Ureter (tissue), 1 donor: ENCODE data around the gene SCUBE1. TPM values are rescaled to one million over a fixed set of nuclear protein-coding genes. Genes with fewer than 3 reads are reported as not detected.

ENCODE experiments used
- DNase-seq: peaks from one replicate; pipeline ENCODE4 v3.0.0-alpha.2; 2020; ENCODE audit warnings: low spot score
- total RNA-seq: library from RNA; stranded (reverse); gene quantifications from one replicate; pipeline ENCODE4 v1.2.4, GENCODE V29; 2023
- donor health status: DM: yes; HTN: yes; CAD: no.

The SCUBE1 gene
- total RNA-seq, 1 donor from 2014 or later = 19.0 TPM

DNA sequence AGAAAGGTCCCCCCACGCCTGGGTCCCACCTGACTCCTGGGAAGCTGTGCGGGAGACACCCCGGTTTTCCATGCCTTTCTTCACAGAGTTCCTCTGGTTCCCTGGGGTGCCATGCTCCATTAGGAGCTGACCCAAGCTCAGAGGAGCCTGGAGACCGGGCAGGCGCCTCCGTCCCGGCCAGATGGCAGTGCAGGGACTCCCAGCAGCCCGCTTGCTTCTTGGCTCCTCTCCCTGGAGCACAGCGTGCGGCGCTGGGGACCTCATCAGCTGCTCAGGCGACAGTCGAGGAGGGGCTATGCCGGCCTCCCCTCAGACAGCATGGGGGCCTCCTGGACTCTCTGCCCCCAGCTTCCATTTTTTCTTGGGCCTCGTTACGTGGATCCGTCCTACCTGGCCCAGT is 143.1 kb downstream of the SCUBE1 start:
- no peak for DNase-seq

DNA sequence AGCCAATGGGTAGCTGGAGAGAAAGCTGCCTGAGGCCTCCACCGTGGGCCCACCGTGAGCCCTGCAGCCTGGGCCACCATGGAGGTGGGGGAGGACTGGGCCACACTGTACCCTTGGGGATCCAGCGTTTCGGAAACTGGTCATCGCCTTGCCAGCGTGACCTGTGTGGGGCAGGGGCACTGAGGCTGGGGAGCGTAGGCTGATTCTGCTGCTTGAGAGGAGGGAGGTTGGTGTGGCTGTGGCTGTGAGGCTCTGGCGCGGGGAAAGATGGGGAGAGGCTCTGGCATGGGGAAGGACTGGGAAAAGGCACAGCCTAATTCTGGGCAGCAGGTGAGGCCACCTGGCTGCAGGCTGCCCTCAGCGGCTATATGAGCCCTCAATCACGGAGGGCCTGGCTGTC is 143.6 kb downstream of the SCUBE1 start:
- no peak for DNase-seq

- no peak for DNase-seq
Observed at GRCh38 chr22:43198936-43199335, 144.2 kb downstream of the SCUBE1 start.

DNA sequence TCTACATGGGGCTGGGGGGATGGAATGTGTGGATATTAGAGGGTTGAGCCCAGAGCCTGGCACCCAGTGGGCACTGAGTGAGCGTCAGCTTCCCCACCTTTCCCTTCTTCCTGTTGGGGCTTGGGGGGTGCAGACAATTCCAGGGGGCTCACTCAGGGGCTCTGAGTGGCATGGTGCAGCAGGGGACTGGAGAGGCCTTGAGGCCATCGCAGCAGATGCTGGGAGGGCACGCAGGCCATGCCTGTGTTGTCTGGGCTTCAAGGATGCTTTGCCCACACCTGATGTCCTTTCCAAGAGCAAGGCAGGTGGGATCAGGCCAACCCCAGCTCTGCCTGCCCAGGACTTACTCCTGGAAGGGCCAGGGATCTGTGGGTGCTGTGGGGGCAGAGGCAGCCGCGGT is 145.0 kb downstream of the SCUBE1 start:
- no peak for DNase-seq

DNA sequence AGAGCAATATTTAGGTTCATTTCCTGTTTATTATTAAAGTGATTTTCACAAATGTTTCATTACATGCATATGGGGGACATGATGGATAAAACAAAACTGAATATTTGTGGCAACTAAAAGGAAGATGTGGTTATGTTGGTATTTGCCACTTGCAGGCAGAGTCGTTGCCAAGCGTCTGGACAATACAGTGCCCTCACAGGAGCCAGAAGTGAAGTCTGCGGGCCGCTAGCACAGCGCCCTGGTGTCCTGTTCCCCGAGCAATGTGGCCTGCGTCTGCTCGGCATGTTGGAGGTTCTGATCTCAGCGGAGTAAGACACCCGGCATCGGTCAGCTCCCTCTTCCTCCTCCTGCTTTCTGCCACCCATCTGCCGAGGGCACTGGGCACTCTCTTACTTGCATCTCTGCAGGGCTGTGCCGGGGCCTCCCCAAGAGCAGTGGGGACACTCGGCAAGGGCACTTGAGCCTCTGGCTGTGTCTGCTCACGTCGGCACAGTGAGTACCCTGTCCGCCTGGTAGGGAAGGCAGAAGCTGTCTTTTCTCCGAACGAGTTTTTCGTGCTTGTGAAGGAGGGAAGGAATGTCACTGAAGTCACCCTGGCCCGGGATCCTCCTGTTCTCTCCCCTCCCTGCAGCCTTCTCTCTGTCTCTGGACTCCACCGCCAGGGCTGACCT is 145.8 kb downstream of the SCUBE1 start:
- DNase-seq = no peak

GRCh38 chr22:43191831-43192230 is 151.3 kb downstream of the SCUBE1 start:
- no peak for DNase-seq

DNA sequence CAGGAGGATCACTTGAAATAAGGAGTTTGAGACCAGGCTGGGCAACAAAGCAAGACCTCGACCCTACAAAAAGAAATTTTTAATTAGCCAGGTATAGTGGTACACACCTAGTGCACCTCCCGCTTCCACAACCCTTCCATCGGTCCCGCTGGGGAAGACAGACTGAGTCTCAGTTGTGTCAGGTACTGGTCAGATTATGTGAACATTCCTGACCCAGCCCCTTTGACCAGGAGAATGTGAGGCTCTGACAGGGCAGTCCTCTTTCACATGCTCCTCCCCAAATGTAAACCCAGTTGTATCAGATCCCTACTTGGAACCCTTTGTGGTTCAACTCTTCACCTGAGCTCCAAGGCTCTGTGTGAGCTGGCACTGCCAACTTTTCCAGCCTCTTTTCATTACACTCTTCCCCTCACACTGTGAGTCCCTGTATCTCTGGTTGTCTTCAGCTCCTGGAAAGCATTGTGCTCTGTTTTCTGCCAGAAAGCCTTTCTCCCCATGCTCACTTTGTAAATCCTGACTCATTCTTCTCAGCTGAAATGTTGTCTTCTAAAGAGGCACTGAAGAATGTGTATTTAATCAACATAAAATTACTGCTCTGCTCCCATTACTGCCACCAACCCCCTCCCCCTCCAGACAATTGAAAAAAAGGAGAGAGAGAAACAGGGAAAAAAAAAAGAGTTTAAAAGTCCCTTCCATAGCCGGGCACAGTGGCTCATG is 154.2 kb downstream of the SCUBE1 start:
- no peak for DNase-seq

- DNase-seq = peak; percentile 97
Observed at GRCh38 chr22:43187171-43188099, 155.7 kb downstream of the SCUBE1 start.

DNA sequence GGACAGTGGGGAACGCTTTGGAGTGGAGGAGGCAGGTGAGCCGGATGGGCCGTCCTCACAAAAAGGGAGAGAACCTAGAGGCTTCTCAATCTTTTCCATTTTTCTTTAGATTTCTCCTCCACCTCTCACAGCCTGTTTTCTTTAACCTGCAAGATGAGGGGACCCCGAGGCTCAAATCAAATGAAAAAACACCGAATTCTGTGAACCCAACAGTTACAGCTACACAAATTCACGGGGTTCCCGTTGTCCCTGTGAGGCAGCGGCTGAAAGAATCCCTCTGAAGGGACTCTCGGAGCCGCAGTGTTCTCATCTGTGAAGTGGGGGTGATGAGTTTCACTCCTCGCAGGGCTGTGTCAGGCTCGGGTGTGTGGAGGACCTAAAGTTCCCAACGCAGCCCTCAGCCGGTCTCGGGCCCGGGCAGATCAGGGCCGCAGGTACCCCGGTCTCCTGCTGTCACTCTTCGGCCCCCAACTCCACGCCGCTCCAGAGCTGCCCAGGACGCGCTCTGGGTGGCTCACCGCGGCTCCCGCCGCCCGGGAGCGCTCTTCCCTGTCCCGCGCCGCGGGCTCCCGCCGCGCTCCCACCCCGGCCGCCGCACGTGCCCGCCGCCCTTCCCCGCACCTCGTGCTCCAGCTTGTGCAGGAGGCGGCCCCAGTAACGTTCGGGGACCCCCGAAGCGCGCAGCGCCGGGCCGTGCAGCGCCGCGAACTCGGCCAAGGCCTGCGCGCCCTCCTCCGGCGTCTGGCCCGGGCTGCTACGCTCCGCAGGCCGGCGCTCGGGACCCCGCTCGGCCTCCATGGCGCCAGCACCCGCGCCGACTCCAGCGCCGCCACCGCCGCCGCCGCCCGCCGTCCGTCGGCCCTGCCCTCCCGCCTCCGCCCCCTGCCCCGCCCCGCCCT is 156.7 kb downstream of the SCUBE1 start, which contains the start of gene TTLL12:
Gene TTLL12, minus strand, starts transcription at position 863 of the 899 bp plus-strand sequence. Its CDS starts 65 bp downstream, at position 798.
- no peak for DNase-seq

DNA sequence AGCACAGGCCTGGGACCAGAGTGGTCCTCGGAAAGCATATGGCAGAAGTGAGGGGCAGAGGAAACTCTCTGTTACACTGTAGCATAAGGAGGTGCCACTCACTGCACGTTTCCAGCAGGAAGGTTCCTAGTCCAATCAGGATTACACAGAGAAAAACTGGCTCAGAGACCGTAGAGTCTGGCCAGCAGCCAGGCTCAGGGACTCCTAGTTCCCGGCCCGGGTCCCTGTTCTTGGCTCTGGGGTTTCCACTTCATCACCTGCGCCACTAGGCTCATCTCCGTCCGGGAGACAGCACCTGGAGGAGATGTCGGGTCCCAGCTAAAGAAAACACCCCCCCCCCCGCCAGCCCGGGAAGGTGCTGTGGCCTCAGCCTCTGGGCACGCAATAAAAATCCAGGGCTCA is 157.3 kb downstream of the SCUBE1 start:
- no peak for DNase-seq

- no peak for DNase-seq
Observed at GRCh38 chr22:43183496-43184277, 159.5 kb downstream of the SCUBE1 start.

- DNase-seq = no peak
Observed at GRCh38 chr22:43182726-43183125, 160.4 kb downstream of the SCUBE1 start.

DNA sequence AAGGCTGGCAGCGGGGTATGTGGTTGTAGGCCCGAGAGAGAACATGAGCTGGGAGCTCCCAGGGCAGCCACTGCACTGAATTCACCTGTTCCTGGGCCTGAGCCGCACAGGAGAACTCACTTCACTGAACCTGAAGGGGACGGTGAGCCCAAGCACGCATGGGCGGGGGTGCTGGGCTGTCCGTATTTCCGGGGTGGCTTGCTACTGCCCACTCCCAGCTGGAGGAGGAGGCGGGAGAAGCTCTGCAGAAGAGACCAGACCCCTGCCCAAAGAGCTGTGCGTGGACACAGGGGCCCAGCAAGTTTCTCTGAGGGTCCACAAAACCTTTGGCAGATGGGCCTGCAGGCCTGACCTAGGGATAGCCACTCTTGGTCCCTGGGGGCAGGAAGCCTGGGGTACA is 161.1 kb downstream of the SCUBE1 start:
- DNase-seq = no peak

- DNase-seq = no peak
Observed at GRCh38 chr22:43181321-43182076, 161.7 kb downstream of the SCUBE1 start.

GRCh38 chr22:43180670-43181069 is 162.5 kb downstream of the SCUBE1 start:
- no peak for DNase-seq

DNA sequence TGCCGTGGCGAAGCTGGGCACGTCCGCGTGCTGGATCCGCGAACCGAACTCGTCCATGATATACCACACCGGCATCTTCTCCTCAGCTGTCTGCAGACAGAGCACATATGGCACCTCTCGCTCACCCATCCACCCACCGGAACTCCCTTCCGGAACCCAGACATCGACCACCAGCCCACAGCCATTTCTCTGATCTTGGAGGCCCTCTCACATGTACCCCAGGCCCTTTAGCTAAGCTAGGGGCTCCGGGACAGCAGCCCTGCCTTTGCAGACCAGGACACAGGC is 163.3 kb downstream of the SCUBE1 start:
- no peak for DNase-seq

DNA sequence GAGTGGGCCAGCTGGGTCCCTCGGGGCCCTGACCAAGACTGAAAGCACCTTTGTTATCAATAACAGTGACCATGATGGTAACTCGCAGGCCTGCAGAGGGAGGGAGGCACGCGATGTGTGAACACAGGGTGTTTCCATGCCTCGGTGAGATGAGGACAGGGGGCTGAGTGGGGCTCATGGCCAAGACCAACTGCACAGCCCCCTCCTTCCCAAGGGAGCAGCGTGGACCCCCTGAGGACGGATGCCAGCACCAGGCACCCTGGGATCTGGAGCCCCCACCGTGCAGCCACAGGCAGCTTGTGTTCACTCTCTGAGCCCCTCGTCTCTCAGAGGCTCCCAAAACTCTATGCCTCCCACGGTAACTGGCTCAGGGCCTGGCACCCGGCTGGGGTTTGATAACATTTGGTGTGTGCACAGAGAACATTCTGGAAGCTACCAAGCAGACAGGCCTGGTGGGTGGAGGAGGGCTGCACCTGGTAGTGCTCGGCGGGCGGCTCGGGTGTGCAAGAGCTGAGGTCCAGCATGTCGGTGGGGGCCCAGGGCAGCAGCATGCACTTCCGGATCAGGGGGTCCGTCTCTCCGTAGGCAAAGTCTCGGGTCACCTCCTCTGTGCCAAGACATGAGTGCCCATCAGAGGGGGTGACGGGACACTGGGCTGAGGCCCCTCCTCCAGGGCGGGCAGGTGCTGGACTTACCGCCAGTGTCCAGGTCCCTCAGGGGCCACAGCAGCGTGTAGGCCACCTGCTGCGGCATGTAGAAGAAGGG is 163.8 kb downstream of the SCUBE1 start:
- DNase-seq = no peak

DNA sequence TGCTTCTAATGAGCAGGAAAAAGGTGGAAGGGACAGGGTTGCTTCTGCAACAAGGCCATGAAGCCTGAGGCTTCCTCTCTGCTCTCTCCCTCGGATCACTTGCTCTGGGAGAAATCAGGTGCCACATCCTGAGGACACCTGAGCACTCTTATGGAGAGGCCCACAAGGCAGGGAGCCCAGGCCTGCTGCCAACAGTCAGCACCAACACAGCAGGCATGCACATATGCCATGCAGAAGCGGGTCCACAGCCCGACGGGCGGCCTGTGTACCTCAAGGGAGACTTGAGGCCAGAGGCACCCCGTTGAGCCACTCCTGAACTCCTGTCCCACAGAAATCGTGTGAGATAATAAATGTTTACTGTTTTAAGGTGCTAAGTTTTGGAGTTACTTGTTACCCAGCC is 165.7 kb downstream of the SCUBE1 start:
- DNase-seq = no peak

GRCh38 chr22:43176090-43176489 is 167.1 kb downstream of the SCUBE1 start:
- no peak for DNase-seq
